Medulla oblongata (tissue), 1 donor: ENCODE results near the gene GNPTG.

Experiments used
- DNase-seq: peaks from one replicate; pipeline ENCODE4 v3.0.0-alpha.2; 2015; ENCODE audit errors: extremely low spot score

GNPTG gene

DNA sequence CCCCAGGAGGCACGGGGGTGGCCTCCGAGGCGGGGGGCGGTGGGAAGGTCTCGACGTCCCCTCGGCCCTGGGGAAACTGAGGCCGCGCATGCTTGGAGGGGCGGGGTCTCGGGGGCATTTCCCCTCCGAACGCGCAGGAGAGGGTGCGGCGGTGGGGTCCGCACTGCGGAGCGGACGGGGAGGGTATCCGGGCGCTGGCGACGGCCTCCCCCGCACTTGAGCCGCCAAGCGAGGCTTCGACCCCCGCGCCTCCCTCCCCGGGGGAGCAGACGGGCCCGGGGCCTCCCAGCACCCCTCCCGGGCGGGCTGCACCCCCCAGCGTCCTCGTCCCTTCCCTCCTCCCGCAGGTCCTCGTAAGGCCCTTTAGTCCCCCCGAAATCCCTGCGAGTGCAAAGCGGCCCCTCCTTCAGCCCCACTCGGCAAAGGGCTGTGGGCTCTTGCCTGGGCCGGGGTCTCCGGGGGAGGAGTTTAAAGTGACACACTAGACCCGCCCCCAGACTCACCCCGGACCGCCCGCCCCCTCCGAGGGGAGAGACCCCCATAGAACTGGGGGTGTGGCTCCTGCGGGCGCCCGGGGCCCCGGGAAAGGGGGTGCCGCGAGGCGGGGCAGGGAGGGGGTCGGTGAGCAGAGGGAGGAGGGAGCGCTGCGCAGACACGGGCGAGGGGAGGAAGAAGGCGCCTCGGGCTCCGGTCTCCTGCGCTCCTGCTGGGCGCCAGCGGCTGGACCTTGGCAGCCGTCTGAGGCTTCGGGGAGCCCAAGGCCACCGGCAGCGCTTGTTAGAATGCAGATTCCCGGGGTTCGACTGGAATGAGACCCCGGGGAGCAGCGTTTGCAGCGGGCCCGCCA lies 17.7 kb upstream of the GNPTG start:
- DNase-seq = no peak

GRCh38 chr16:1334739-1335138 lies 17.0 kb upstream of the GNPTG start:
- no peak for DNase-seq

GRCh38 chr16:1335211-1335971 lies 16.3 kb upstream of the GNPTG start:
- DNase-seq = peak; percentile 30

DNA sequence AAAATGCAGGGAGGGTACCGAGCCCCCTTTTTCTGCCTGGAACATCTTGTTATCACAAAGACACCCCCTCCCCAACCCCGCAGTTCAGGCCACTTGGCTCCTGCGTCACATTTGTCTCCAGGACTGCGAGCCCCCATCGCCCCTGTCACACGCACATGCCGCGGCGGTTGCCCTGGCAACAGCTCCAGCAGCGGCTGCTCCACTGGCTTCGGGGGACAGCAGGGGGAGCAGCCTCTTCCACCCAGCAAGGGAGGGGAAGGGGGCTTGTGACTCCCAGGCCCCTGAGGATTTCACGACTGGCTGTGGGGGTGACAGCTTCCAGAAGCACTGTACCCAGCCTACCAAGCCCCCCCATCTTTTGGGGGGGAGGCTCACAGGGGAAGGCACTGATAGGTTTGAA lies 15.7 kb upstream of the GNPTG start:
- DNase-seq = no peak

DNA sequence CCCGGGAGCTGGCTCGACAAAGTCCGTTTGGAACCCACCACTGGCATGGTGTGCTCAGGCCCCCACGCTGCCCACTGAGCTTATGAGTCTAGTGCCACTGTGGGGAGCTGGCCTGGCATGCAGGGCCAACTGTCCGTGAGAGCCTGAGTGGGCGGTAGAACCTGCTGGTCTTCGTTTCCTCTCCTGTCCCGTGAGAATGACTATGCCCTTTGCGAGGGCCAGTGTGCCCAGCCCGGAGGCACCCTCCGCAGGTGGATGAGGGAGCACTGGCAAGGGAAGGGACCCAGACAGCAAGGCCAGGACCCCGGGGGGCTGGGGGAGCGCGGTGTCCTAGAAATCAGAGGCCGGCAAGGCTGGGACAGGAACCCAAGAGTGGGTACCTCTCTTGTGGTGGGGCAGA lies 15.1 kb upstream of the GNPTG start:
- no peak for DNase-seq

DNA sequence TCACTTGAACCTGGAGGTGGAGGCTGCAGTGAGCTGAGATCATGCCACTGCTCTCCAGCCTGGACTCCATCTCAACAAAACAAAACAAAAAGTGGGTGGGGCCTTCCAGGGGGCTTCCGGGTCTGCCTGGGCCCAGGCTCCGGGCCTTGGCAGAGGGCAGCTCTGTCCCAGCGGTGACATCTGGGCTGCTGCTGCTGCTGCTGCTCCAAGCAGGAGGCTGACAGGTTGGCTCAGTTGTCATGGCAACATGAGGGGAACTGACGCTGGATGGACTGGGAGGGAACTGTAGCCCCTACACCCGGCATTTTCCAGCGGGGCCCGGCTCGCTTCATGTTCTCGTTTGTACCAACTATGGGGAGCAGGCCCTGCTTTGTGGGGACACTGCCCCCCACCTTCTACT lies 14.2 kb upstream of the GNPTG start:
- no peak for DNase-seq

- DNase-seq = no peak
Observed at GRCh38 chr16:1338119-1338730, 13.5 kb upstream of the GNPTG start.

- DNase-seq = no peak
Observed at GRCh38 chr16:1338855-1339675, 12.7 kb upstream of the GNPTG start.

- DNase-seq = no peak
Observed at GRCh38 chr16:1340730-1341494, 10.8 kb upstream of the GNPTG start.

DNA sequence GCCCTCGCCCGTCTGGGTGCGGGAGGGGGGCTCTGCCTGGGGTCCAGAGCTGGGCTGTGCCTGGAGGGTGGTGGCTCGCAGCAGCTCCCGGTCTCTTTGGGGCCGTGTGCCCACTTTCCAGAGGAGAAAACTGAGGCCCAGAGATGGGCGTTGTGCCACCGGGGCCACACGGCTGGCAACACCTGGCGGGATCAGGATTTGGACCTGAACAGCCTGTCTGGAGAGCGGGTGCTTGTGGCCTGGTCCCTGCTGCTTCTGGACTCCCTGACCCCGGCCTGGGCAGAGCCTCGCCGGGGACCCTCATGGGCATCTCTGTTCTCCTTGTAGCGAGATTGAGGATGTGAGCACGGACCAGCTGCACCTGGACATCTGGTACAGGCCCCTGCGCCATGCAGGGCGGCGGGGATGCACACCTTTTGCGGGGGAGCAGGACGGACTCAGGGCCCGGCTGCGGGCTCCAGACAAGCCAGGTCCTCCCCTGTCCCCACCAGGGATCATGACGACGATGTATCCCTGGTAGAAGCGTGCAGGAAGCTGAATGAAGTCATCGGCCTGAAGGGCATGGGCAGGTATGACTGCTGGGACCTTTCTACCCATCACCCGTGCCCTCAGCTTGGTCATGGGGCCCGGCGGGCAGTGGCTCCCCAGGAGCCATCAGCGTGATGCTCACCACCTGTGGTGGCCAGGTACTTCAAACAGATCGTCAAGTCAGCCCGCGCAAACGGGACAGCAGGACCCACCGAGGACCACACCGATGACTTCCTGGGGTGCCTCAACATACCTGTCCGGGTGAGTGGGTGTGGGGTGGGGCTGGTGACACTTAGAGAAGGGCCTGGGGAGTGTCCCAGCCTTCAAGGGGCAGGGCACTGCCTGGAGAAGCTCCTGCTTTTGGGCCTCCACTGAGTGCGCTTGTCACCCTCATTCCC lies 10.0 kb upstream of the GNPTG start:
- no peak for DNase-seq

- DNase-seq = peak; percentile 88
Observed at GRCh38 chr16:1342526-1343427, 9.0 kb upstream of the GNPTG start.

DNA sequence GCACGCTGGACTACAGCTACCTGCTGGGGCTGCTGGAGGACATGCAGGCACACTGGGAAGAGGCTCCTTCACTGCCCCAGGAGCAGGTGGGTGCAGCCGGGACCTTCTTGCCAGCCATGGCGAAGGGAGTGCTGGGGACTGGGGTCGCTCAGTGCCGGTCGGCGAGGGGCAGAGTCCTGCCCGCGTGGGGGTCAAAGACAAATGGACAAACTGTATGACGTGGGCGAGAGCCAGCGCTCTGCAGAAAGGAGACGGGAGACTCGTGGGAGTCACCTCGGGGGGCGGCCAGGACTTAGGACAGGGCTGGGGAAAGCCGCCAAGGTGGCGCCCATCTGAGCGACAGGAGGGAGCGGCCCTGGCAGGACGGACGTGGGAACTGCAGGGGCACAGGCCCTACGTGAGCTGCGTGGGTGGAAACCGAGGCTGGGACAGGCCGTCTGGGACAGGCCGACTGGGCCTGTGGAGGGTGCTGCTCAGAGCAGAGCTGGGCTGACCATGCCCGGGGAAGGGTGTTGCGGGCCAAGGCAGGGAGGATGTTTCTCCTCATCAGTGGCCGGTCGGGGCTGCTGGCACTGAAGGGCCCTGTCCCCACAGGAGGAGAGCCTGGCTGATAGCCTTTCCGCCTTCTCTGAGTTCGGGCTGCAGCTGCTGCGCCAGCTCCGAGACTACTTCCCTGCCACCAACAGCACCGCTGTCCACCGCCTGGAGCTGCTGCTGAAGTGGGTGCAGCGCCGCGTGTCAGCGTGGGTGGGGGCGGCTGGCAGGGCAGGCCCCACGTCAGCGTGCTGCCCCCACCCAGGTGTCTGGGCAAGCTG lies 8.1 kb upstream of the GNPTG start:
- no peak for DNase-seq

GRCh38 chr16:1344499-1344898 lies 7.2 kb upstream of the GNPTG start:
- DNase-seq = no peak

- DNase-seq = no peak
Observed at GRCh38 chr16:1345087-1345486, 6.6 kb upstream of the GNPTG start.

DNA sequence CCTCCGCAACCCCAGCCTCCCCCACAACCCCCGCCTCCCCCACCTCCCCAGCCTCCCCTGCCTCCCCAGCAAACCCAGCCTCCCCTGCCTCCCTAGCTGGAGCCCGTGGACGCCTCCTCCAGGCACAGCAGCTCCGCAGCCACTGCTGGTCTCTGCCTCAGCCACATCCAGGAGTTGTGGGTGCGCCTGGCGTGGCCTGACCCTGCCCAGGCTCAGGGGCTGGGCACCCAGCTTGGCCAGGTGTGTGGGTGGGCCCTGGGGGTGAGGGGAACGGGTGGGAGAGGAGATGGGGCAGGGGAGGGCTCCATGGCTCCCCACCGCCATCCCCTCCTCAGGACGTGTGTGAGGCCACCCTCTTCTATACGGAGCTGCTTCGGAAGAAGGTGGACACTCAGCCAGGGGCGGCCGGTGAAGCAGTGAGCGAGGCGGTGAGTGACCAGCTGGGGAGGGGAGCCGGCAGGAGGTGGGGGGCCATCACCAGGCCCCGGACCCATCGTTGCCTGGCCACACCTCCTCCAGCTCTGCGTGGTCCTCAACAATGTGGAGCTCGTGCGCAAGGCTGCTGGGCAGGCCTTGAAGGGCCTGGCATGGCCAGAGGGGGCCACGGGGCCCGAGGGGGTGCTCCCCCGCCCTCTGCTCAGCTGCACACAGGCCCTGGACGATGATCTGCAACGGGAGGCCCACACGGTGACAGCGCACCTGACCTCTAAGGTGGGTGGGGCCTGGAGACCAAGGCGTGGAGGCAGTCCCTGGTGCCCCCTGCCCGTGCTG lies 5.9 kb upstream of the GNPTG start:
- DNase-seq = no peak

DNA sequence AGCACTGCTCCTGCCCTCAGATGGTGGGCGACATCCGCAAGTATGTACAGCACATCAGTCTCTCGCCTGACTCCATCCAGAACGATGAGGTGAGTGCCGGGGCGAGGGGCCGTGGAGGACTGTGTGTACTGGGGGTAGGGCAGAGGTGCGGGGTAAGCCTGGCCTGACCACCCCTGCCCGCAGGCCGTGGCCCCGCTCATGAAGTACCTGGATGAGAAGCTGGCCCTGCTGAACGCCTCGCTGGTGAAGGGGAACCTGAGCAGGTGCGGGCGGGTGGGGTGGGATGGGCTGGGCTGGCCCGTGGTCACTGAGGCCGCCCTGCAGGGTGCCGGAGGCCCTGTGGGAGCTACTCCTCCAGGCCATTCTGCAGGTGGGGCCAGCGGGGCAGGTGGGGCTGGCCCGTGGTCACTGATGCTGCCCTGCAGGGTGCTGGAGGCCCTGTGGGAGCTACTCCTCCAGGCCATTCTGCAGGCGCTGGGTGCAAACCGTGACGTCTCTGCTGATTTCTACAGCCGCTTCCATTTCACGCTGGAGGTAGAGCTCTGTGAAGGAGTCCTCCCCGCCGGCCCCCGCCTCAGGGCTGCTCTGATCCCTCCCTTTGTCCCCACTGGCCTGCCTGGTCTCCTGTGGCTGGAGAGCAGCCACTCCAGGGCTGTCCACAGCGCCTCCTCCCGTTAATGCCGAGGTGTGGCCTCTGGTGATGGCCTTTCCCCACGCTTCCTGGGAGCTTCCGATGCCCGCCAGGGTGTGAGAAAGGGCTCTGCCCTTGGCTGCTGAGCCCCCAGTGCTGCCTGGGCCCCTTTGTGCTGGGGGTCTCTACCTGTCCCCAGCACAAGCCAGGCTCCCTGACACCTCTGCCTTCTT lies 5.1 kb upstream of the GNPTG start:
- DNase-seq = no peak
